Psoas muscle (tissue), 8 donors: ENCODE data around the gene EPB41L4B. TPM values are rescaled to one million over a fixed set of nuclear protein-coding genes. Genes with fewer than 3 reads are reported as not detected.

Experiments
- ATAC-seq, 4 donors: fragments of 200-7000 bp; cut with Tn5 transposase; one replicate each; pipeline ENCODE4 v1.9.1; 2020; ENCODE audit warnings: moderate library complexity in 3 of 4, mild to moderate bottlenecking in 2 of 4
- DNase-seq, 2 donors: peaks; one replicate each; pipeline ENCODE4 v3.0.0-alpha.2; 2020
- H3K27ac ChIP-seq: fragments of 200-600 bp; one replicate; pipeline ENCODE4 v1.8.0; 2022
- H3K27me3 ChIP-seq, 3 donors: fragments of 200-600 bp in 1 of 3; one replicate each; pipeline versions ENCODE4 v1.6.1 to v1.8.0; 2013 to 2022; ENCODE audit warnings: low read length in 2 of 3, mild to moderate bottlenecking in 2 of 3, moderate library complexity in 1 of 3; ENCODE audit not compliant: insufficient read depth in 3 of 3
- H3K36me3 ChIP-seq, 2 donors: fragments of 200-600 bp in 1 of 2; one replicate each; pipeline versions ENCODE4 v1.6.1 to v1.8.0; 2013 to 2022; ENCODE audit warnings: low read depth in 1 of 2, mild to moderate bottlenecking in 1 of 2, moderate library complexity in 1 of 2; ENCODE audit not compliant: insufficient read depth in 1 of 2
- H3K4me1 ChIP-seq: fragments of 200-600 bp; one replicate; pipeline ENCODE4 v1.8.0; 2022
- H3K4me3 ChIP-seq: fragments of 200-600 bp; one replicate; pipeline ENCODE4 v1.8.0; 2022; ENCODE audit warnings: mild to moderate bottlenecking
- H3K9me3 ChIP-seq: fragments of 200-600 bp; one replicate; pipeline ENCODE4 v1.8.0; 2022
- CTCF ChIP-seq: fragments of 200-600 bp; IDR thresholded peaks from one replicate; pipeline ENCODE4 v1.8.0; 2022; ENCODE audit warnings: antibody characterized with exemption
- whole genome bisulfite sequencing, 3 donors: extraction: QIAGEN DNeasy Blood & Tissue Kit; methylation state at CpG; one replicate each; pipeline versions ENCODE4 v1.1.6 to v1.1.7; 2013; 5-methylcytosine and 5-hydroxymethylcytosine counted together
- intact Hi-C, 2 donors: fragments of 100-400 bp; cut with DNase I; formaldehyde crosslinking; loops; one replicate each; pipeline versions ENCODE4 v1.11.0 to v1.14.2; 2022
- polyA plus RNA-seq, 3 donors: library from polyadenylated mRNA; stranded (reverse); fragments of 200-250 nt; gene quantifications; one replicate each; pipeline ENCODE4 v1.2.3, GENCODE V29; 2013
- total RNA-seq, 4 donors: library from RNA; stranded (reverse); fragmentation: NEBNext Ultra II Directional in 2 of 4; extraction: Animal tissue kit (Norgen Biotek cat#: 25700) in 2 of 4; gene quantifications; one replicate each; pipeline versions ENCODE4 v1.2.1 to v1.2.4, GENCODE V29; 2021 to 2023
- donor health status: healthy with polysubstance abuse.
- donor health status: DM: no; HTN: no; CAD: no; lungs with moderate emphysema.
- donor health status: Bipolar disorder and iron deficiency.
- donor health status: healthy.
- donor health status: DM: yes; HTN: yes; CAD: no.
- donor health status: DM: no; HTN: no; CAD: no.
- donor health status: DM: no; HTN: no; CAD: no.
- donor health status: DM: yes; HTN: yes; CAD: no.

EPB41L4B gene
- total and polyA plus RNA-seq, 7 donors = 0.33 to 4.6 (median 1.8) TPM

GRCh38 chr9:109312783-109313182, 8.1 kb downstream of the EPB41L4B start:
- DNase-seq (no peak), ATAC-seq (no peak)
- no peak overlapping the region for H3K4me3 ChIP-seq
- intact Hi-C loops = no loop called here
- H3K27ac ChIP-seq = no peak overlapping the region
- H3K9me3 ChIP-seq = no peaks in the 10 kb centered on the region
- no peak for TF ChIP-seq CTCF
- no peaks in the 10 kb centered on the region for H3K4me1 ChIP-seq
- H3K36me3 ChIP-seq = no peaks in the 10 kb centered on the region
- H3K27me3 ChIP-seq = peaks cover 0 to 8% (median 4%) of the 10 kb centered on the region in 3 donors
- 66 to 77% (median 72%) methylated on average over 7 of the region's 7 CpGs for whole genome bisulfite sequencing, 3 donors

- ATAC-seq (no peak), DNase-seq (no peak)
- peaks cover 0 to 5% (median 4%) of the 10 kb centered on the region in 3 donors for H3K27me3 ChIP-seq
- H3K27ac ChIP-seq = no peak overlapping the region
- 49 to 60% (median 53%) methylated on average over 7 of the region's 7 CpGs for WGBS, 3 donors
- no peak for TF ChIP-seq CTCF
- H3K4me3 ChIP-seq = no peak overlapping the region
- H3K4me1 ChIP-seq = no peaks in the 10 kb centered on the region
- H3K9me3 ChIP-seq = no peaks in the 10 kb centered on the region
- no peaks in the 10 kb centered on the region for H3K36me3 ChIP-seq
- intact Hi-C loops = no loop called here
Observed at GRCh38 chr9:109311731-109312130, 9.1 kb downstream of the EPB41L4B start.

- peak in 3 of 4 donors; percentile 20 to 32 (median 24) for ATAC-seq
- 34 to 53% (median 38%) methylated on average over 5 of the region's 5 CpGs for WGBS, 3 donors
- peaks cover 0 to 5% (median 4%) of the 10 kb centered on the region in 3 donors for H3K27me3 ChIP-seq
- H3K4me1 ChIP-seq = no peaks in the 10 kb centered on the region
- no peak for DNase-seq
- no peaks in the 10 kb centered on the region for H3K36me3 ChIP-seq
- intact Hi-C loops = no loop called here
- no peak overlapping the region for H3K27ac ChIP-seq
- TF ChIP-seq CTCF = no peak
- no peaks in the 10 kb centered on the region for H3K9me3 ChIP-seq
- H3K4me3 ChIP-seq = no peak overlapping the region
Observed at GRCh38 chr9:109311286-109311685, 9.6 kb downstream of the EPB41L4B start.

GRCh38 chr9:109310486-109310901, 10.4 kb downstream of the EPB41L4B start:
- Histone ChIP-seq H3K4me3 (no peak overlapping the region), H3K9me3 (no peaks in the 10 kb centered on the region), H3K27ac (no peak overlapping the region), H3K27me3 (peaks cover 0 to 5% (median 4%) of the 10 kb centered on the region in 3 donors), H3K4me1 (no peaks in the 10 kb centered on the region), H3K36me3 (no peaks in the 10 kb centered on the region)
- ATAC-seq (peak; percentile 58 to 91 (median 88)), DNase-seq (peak in 1 of 2 donors; percentile 52)
- 20 to 28% (median 25%) methylated on average over 7 of the region's 7 CpGs for WGBS, 3 donors
- no peak for TF ChIP-seq CTCF
- intact Hi-C loops = no loop called here

- DNase-seq = no peak
- no peak for ATAC-seq
- Histone ChIP-seq H3K27ac (no peak overlapping the region), H3K4me3 (no peak overlapping the region), H3K27me3 (peaks cover 0 to 5% (median 3%) of the 10 kb centered on the region in 3 donors), H3K36me3 (no peaks in the 10 kb centered on the region), H3K9me3 (no peaks in the 10 kb centered on the region), H3K4me1 (no peaks in the 10 kb centered on the region)
- 82 to 89% (median 88%) methylated on average over 6 of the region's 6 CpGs for WGBS, 3 donors
- no peak for TF ChIP-seq CTCF
- intact Hi-C loops = no loop called here
Observed at GRCh38 chr9:109309282-109309681, 11.6 kb downstream of the EPB41L4B start.
